AG09319 (cell line): ENCODE data around the gene CNTNAP2.

Experiments used
- DNase-seq: peaks from one replicate; pipeline ENCODE4 v3.0.0-alpha.2; 2010; ENCODE audit warnings: low read depth; ENCODE audit errors: extremely low read depth
- TF ChIP-seq, protein P1 (sequence below): IDR thresholded peaks from 2 replicates; pipeline ENCODE4 v1.5.1; 2011; ENCODE audit warnings: low read depth, mild to moderate bottlenecking, inconsistent platforms, low read length, moderate library complexity

Gene CNTNAP2

DNA sequence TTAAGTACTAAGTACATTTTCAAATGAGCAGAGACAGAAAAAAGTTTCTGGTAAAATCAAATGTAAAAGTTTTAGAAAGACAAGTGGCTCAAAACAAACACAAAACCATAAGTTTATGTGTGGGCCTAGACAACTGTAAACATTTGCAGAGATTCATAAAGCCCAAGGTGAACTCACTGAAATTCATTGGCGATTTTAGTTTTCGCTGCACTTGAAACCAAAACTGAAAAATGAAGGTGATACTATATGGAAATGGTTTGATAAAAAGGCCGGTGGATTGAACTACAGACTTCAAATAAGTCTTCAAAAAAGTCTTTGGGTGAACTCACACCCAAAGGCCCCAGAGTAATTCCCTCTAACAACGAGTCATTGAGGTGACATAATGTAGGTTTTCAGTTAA is 1289.0 kb downstream of the CNTNAP2 start:
- no peak for DNase-seq
- TF ChIP-seq, protein P1, sequence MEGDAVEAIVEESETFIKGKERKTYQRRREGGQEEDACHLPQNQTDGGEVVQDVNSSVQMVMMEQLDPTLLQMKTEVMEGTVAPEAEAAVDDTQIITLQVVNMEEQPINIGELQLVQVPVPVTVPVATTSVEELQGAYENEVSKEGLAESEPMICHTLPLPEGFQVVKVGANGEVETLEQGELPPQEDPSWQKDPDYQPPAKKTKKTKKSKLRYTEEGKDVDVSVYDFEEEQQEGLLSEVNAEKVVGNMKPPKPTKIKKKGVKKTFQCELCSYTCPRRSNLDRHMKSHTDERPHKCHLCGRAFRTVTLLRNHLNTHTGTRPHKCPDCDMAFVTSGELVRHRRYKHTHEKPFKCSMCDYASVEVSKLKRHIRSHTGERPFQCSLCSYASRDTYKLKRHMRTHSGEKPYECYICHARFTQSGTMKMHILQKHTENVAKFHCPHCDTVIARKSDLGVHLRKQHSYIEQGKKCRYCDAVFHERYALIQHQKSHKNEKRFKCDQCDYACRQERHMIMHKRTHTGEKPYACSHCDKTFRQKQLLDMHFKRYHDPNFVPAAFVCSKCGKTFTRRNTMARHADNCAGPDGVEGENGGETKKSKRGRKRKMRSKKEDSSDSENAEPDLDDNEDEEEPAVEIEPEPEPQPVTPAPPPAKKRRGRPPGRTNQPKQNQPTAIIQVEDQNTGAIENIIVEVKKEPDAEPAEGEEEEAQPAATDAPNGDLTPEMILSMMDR: no peak

GRCh38 chr7:147406521-147407135 is 1290.0 kb downstream of the CNTNAP2 start:
- TF ChIP-seq, protein P1: no peak
- no peak for DNase-seq

GRCh38 chr7:147411096-147411495 is 1294.5 kb downstream of the CNTNAP2 start:
- no peak for DNase-seq
- TF ChIP-seq, protein P1: no peak

DNA sequence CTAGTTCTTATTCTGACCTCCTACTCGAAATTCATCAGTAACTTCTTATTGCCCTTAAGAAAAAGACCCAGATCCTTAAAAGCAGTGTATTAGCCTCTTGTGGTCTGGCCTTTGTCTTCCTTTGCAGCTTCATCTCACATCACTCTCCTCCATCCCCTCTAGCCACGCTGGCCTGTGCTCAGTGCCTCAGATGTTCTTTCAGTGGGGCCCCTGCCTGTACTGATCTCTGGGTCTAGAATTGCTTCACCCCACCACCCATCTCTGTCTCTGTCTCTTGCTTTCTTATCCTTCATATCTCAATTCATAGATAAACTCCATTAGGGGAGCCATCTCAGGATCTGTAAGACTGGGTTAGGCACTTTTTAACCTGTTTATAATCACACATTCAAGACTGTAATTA is 1295.5 kb downstream of the CNTNAP2 start:
- DNase-seq: no peak
- TF ChIP-seq, protein P1: no peak

- TF ChIP-seq, protein P1: no peak
- peak; percentile 63 for DNase-seq
Measured at GRCh38 chr7:147412782-147413556, 1296.4 kb downstream of the CNTNAP2 start.

- TF ChIP-seq, protein P1: no peak
Measured at GRCh38 chr7:147413557-147413870, 1296.9 kb downstream of the CNTNAP2 start.

DNA sequence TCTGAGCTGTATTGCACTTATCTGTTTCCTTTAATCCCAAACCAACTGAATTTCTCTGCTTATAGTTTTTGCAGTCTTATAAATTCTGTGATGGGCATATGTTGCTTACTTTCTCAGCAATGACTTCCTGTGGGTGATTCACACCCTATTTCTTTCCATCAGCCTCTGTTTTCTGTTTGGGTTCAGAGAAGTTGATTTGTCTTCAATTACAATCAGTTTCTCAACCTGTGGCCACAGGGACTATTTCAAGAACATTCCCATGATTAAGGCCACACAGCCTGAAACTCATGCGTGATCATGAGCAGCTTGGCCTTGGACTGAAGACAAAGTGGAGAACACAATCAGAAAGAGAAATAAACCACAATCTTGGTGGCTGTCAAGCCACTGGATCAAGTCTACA is 1299.4 kb downstream of the CNTNAP2 start:
- peak; percentile 41 for DNase-seq
- TF ChIP-seq, protein P1: no peak

More at GRCh38 chr7:147413557-147413870, 1296.9 kb downstream of the CNTNAP2 start:
- DNase-seq: no peak
